Measurements from ENCODE around the gene ADCY1. TPM values are rescaled to one million over a fixed set of nuclear protein-coding genes. Genes with fewer than 3 reads are reported as not detected.

ADCY1 gene
- total RNA-seq, 1 donor from 2014 or later = 0.40 TPM

DNA sequence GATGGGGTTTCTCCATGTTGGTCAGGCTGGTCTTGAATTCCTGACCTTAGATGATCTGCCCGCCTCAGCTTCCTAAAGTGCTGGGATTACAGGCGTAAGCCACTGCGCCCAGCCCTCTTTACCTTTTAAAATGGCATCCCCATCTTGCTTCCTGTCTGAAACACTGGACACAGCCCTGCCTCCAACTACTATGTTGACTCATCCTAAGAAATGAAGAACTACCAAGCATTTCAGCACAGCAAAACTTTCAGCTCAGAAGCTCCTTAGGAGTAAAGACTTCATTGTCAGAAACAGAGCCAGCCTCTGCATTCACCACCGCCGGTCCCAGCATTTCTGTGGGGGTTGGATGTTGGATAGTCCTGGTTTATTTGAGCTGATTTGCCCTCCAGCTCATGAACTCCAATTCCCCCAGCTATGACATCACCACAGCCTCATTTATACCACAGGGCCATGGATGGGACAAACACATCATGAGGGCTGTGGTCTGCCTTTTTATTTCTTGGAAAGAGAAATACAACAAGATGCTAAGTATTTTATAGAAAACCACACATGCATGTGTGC is 123.5 kb downstream of the ADCY1 start:
- ATAC-seq = no peak

GRCh38 chr7:45698303-45699014 is 124.3 kb downstream of the ADCY1 start:
- ATAC-seq = no peak

DNA sequence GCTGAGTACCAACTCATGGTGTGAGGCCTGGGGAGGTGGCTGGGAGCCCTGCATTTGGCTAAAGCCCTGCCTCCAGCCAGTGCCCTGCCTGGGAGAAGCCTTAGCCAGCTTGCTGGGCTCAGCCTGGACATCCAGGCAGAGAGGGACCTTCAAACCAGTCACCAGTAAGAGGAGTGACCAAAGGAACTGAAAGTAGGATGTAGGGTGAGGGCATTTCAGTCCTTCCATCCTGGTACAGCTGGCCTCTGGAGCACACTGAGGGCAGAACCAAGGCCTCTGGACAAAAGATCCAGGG is 124.8 kb downstream of the ADCY1 start:
- no peak for ATAC-seq

DNA sequence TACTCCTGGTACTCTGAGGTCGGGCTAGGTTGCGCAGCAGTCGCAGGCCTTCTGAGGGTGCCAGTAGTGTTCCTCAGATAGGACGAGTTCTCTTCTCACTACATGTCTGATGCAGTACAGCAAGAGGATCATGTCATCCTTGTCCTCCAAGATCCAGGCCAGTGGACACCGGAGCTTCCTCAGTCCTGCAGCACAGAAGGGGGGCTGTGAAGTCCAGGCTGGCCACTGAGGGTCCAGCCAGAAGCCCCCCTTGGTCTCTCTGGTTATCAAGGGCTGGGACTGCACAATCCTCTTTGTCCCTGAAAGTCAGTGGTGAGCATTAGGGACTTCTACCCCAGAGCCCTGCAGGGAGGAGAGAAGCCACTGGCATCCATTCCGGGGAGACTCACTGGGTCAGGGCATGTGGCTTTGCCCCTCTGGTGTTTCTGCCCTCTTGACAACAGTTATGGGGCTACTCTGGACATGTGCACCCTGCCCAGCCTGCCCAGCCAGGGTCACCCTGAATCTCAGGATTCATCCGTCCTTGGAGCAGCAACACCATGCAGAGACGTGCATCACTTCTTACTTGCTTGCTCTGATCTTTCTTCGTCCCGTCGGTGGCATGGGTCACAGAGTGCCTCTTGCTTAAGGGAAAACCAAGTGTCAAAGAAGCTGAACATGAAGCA is 125.7 kb downstream of the ADCY1 start:
- no peak for ATAC-seq

- no peak for ATAC-seq
Observed at GRCh38 chr7:45700556-45700955, 126.4 kb downstream of the ADCY1 start.

DNA sequence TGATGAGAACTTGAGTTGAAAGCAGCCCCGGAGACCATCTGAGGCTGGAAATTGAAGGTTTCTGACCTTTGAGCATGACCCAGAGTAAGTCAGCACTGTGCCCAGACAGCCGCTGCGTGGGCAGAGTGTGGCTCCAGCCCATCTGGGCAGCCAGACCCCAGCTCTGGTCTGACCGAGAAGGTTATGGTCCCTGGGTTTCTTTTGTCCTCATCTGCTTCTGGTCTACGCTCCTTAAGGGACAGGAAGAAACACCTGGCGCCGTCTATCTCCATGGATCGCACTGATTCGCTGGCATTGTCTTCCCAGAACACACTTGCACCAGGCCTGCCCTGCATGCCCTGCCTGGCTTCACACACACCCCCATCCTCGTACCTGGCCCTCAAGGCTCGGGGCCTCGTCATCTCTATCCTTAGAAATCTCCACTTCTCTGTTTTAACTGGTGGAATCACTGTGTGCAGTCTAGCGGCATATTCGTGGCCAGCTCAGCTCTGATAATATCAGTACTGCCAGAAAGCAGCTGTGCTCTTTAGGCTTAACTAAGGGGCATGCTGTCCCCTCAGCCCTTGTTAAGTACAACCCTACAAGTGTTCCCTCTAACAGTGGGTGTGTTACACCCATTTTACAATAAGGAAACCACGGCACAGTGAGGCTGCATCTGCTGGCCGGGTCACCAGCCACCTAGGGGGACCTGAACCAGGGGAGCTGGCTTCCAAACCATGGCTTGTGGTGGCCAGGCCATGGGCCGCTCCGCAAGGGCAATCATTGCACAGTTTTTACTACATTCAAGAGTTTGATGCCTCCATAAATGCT is 127.7 kb downstream of the ADCY1 start:
- no peak for ATAC-seq

- ATAC-seq = no peak
Observed at GRCh38 chr7:45702751-45703150, 128.6 kb downstream of the ADCY1 start.

- ATAC-seq = no peak
Observed at GRCh38 chr7:45703373-45703821, 129.2 kb downstream of the ADCY1 start.

DNA sequence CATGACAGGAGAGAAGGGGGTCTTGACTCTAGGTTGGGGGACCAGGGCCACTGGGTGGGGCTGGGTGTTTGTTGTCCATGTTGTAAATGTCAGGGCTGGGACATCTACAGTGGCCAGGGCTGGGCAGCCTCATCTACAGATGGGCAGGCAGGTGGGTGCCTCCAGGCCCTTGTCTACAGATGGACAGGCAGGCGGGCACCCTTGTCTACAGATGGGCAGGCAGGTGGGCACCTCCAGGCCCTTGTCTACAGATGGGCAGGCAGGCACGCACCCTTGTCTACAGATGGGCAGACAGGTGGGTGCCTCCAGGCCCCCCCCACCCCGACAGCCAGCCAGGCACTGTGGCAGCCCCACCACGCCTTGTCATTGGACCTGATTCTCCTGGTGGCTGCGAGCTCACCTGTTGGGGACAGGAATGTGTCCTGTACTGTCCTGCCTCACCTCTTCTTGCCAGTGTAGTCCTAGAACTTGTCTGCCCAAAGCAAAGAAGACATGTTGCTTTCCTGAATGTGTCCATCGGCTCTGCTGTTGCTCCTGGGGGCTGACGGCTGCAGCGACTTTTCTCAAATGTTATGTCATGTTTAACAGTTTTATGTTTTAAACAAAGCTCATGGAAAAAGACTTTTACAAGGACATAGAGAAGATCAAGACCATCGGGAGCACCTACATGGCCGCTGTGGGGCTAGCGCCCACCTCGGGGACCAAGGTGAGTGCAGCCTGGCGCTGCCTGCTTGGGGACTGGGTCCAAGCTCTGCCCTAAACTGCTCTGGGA is 129.9 kb downstream of the ADCY1 start:
- no peak for ATAC-seq

DNA sequence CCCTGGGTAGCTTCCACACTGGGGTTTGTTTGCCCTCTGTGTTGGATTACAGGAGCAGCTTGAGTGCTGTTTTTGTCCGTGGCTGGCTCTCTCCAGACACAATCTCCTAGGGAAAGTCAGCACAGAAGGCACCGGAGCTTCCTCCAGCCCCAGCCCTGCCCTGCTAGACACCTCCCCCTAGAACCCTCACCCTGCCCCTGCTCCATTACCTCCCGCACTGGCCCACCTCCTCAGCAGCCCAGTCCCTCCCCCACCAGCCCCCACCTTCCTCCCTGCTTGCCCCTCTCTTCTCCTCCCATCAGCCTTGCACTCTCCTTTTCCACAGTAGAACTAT is 130.5 kb downstream of the ADCY1 start:
- no peak for ATAC-seq

DNA sequence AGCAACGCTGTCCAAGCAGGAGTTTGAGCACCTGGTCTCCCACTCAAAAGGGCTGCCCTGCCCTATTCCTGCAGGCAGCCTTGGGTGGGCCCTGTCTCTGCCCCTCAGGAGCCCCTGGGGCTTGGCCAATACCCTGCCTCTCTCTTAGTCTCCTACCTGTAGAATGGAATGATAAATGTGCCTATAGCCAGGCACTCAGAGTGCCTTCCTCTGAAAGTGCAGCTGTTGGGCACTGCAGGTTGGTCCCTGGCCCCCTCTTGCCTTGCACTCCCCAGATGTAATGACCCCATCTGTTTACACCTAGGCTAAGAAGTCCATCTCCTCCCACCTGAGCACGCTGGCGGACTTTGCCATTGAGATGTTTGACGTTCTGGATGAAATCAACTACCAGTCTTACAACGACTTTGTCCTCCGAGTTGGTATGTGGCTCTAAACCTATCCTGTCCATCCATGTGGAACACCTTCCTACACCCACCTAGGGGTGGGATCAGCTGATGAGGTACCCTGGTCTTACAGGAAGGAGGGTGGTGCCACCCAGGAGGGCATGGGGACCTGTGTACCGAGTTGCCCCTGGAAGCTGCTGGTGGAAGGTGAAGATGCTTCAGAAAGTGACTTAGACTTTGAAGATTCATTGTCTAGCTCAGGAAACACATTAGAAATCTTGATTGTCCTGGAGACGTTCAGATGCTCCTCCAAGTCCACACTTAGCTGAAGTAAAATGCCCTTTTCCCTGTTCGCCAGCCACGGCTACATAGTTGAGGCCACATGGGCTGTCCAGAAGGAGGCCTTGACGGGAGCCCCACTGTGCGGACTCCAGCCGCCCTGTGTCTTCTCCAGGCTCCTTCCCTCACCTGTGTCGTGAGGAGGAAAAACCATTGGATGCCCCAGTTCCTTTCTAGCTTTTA is 134.1 kb downstream of the ADCY1 start:
- ATAC-seq = no peak

DNA sequence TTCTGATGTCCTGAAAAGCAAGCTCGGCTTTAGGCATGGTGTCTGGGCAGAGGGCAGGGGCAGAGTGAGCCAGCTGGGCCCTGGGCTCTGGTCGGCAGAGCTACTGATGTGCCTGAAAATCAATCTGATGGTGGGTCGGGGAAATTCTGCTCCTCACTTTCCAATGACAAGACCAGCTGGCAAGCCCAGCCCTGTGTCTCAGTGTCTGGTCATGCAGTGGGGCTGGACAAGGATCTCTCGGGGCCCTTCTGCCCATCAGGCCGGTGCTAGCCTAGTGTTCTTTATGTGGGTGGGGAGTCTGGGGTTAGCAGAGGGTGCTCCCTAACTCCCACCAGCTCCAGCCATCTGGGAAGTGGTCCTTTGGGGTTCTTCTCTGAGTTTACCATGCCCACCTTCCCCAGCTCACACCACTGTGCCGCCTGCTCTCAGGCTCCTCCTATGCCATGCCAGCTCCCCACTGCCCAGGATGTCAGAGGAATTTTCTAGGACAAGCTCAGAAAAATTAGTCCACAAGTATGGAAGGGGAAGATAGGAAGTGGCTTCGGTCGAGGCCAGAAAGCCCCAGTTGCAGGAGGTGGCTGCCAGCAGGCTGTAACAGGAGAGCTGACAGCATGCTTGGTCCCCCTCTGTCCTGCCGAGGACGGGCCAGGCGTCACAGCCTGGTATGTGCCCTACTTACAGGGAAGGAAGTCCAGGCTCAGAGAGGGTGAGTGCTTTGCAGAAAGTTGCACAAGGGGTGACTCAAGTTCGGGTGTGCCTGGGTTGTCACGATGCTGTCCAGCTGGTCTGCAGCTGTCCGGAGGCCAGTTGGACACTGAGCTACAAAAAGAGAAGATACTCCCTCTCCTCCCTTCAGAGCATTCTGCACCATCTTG is 135.2 kb downstream of the ADCY1 start:
- peak; percentile 65 for ATAC-seq

- no peak for ATAC-seq
Observed at GRCh38 chr7:45710271-45711160, 136.3 kb downstream of the ADCY1 start.

DNA sequence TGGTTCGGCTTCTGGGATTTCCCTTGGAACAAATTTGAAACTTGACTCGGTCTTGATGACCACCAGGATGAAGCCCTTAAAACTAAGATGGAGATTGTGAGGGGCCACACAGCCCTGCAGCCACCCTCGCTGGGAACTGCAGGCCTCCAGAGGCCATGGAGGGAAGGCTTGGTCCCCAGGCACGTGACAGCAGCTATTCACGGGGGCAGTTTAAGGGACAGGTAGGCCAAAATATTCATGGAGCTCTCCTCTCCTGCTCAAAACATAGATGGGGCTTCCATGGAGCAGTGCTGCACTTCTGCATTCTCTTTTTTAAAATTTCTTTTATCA is 137.0 kb downstream of the ADCY1 start:
- ATAC-seq = no peak

- no peak for ATAC-seq
Observed at GRCh38 chr7:45712057-45712689, 138.0 kb downstream of the ADCY1 start.

DNA sequence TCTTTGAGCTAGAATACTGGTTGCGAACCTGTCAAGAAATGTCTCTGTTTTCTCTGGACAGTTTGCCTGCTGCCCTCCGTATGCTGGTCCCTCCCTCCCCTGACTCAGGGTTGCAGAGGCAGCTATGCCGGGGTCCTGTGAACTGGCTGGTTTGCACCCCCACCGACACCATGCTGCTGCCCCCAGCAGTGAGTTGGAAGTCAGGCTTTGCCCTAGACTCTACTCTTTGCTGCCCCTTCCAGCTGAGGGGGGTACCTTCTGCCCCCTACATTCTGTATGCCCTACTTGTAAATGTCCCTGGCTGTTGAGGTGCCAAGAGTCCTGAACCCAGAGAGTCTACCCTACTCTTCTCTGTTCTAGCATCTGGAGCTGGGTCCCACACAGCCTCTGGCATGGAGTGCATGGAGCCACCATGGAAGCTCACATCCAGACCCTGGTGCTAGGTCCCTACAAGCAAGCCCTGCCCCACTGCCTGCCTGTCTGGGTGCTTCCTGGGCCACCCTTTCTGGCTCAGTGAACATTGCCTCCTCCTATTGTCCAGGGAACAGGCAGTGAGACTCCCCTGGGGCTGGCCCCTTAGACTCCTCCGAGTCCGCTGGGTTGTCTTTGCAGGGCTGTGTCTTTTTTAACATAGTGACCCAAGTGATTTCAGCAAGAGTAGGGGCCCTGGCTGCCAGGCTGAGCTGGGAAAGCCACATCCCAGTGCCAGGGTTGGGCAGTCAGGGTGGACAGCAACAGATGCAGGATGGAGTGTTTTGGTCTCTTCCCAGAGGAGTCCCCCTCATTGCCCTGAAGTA is 138.9 kb downstream of the ADCY1 start:
- ATAC-seq = no peak

GRCh38 chr7:45713669-45714520 is 139.7 kb downstream of the ADCY1 start:
- no peak for ATAC-seq

DNA sequence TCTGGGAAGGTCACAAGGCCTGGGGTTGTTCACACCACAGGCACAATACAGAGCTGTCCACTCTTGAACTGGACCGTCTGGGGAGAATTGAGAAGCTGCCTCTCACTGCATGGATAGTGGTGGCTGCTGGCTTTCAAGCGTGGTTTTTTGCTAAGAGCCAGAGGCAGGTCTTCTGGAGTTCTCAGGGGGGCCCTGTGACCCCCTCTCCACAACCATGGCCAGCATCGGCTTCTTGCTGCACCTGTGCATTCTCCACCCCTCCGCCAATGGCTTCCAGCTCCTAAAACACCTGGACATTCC is 140.3 kb downstream of the ADCY1 start:
- ATAC-seq = no peak

Measured in esophagus mucosa (tissue), 1 donor.